Keratinocyte (primary cell): ENCODE measurements around the gene PRKAR1B. TPM values are rescaled to one million over a fixed set of nuclear protein-coding genes. Genes with fewer than 3 reads are reported as not detected.

ENCODE experiments used
- DNase-seq: peaks from one replicate; pipeline ENCODE4 v3.0.0-alpha.2; 2011; ENCODE audit warnings: low read depth, missing footprints, low spot score
- FAIRE-seq: peaks from 2 replicates; lab custom pipeline; 2011; peaks lifted over from hg19 to GRCh38; lab: Jason Lieb, UNC
- H2AFZ ChIP-seq: 2 replicates; pipeline ENCODE4 v1.6.0; 2012; ENCODE audit warnings: low read length, control low read depth, inconsistent platforms; ENCODE audit not compliant: control insufficient read depth
- H3K27ac ChIP-seq: 2 replicates; pipeline ENCODE4 v1.5.1; 2011; ENCODE audit warnings: low read length; ENCODE audit not compliant: control insufficient read depth, insufficient read depth
- H3K27me3 ChIP-seq: 3 replicates; pipeline ENCODE4 v1.6.0; 2011; ENCODE audit warnings: low read length; ENCODE audit not compliant: control insufficient read depth, insufficient read depth; ENCODE audit errors: extremely low read depth
- H3K36me3 ChIP-seq, 2 experiments: 2 replicates in 1 of 2; 3 replicates in 1 of 2; pipeline ENCODE4 v1.5.1; 2011; ENCODE audit warnings: low read length in 2 of 2, mild to moderate bottlenecking in 1 of 2; ENCODE audit not compliant: control insufficient read depth in 2 of 2, insufficient read depth in 2 of 2; ENCODE audit errors: extremely low read depth in 1 of 2
- H3K4me1 ChIP-seq: 3 replicates; pipeline ENCODE4 v1.5.1; 2011; ENCODE audit warnings: low read length; ENCODE audit not compliant: control insufficient read depth, insufficient read depth; ENCODE audit errors: extremely low read depth
- H3K4me2 ChIP-seq: 3 replicates; pipeline ENCODE4 v1.6.0; 2011; ENCODE audit warnings: low read depth, low read length; ENCODE audit not compliant: control insufficient read depth, insufficient read depth; ENCODE audit errors: extremely low read depth
- H3K4me3 ChIP-seq, 3 experiments: fragments of 200-600 bp in 1 of 3; sonication (generic) in 1 of 3; 2 replicates in 2 of 3; 3 replicates in 1 of 3; pipeline ENCODE4 v1.5.1; 2011 to 2016; ENCODE audit warnings: low read length in 3 of 3, mild to moderate bottlenecking in 3 of 3, control low read depth in 2 of 3, inconsistent platforms in 1 of 3, low read depth in 1 of 3, mixed read lengths in 1 of 3, mixed run types in 1 of 3, moderate library complexity in 1 of 3; ENCODE audit not compliant: control insufficient read depth in 2 of 3, insufficient read depth in 2 of 3; ENCODE audit errors: extremely low read depth in 1 of 3
- H3K79me2 ChIP-seq: 2 replicates; pipeline ENCODE4 v1.6.0; 2012; ENCODE audit warnings: low read length; ENCODE audit not compliant: control insufficient read depth, insufficient read depth
- H3K9ac ChIP-seq: 3 replicates; pipeline ENCODE4 v1.6.0; 2011; ENCODE audit warnings: low read length; ENCODE audit not compliant: control insufficient read depth, insufficient read depth; ENCODE audit errors: extremely low read depth
- H3K9me1 ChIP-seq: 3 replicates; pipeline ENCODE4 v1.6.0; 2011; ENCODE audit warnings: low read length; ENCODE audit not compliant: control insufficient read depth, insufficient read depth; ENCODE audit errors: extremely low read depth
- H3K9me3 ChIP-seq: 2 replicates; pipeline ENCODE4 v1.5.1; 2012; ENCODE audit warnings: low read depth, low read length; ENCODE audit not compliant: control insufficient read depth
- H4K20me1 ChIP-seq: 3 replicates; pipeline ENCODE4 v1.6.0; 2011; ENCODE audit warnings: low read length; ENCODE audit not compliant: control insufficient read depth, insufficient read depth; ENCODE audit errors: extremely low read depth
- EZH2 ChIP-seq: IDR thresholded peaks from one replicate; pipeline ENCODE4 v1.6.1; 2012; ENCODE audit warnings: inconsistent platforms, mild to moderate bottlenecking, low read length, moderate library complexity
- dilution Hi-C: fragments of 300-500 bp; cut with MboI; formaldehyde crosslinking; loops from one replicate; pipeline ENCODE4 v1.7.0; 2020; ENCODE audit warnings: low sequenced_read_pairs; ENCODE audit not compliant: extremely low pct_ligation_motif_present
- polyA plus RNA-seq, 5 experiments: library from polyadenylated mRNA; depleted of rRNA in 3 of 5; stranded (reverse) in 3 of 5; stranded (forward) in 1 of 5; unstranded in 1 of 5; fragments of >200 nt; gene quantifications; 1 replicate in 1 of 5; 2 replicates in 3 of 5; 3 replicates in 1 of 5; pipeline versions ENCODE4 v1.2.1 to v1.2.3, GENCODE V29; 2011 to 2012; ENCODE audit warnings: missing spikeins in 2 of 5, low read depth in 1 of 5, low replicate concordance in 1 of 5
- TF ChIP-seq, protein P1 (sequence below), 3 experiments: IDR thresholded peaks in 1 of 3; conservative IDR thresholded peaks in 1 of 3; optimal IDR thresholded peaks in 1 of 3; 2 replicates in 2 of 3; 3 replicates in 1 of 3; pipeline versions ENCODE3 to v1.5.1; 2011; ENCODE audit warnings: low read length in 3 of 3, mild to moderate bottlenecking in 3 of 3, moderate library complexity in 2 of 3, control low read depth in 1 of 3, inconsistent platforms in 1 of 3; ENCODE audit not compliant: insufficient read depth in 2 of 3; ENCODE audit errors: extremely low read depth in 1 of 3

The PRKAR1B gene
- polyA plus RNA-seq, 1 donor (not counting 4 experiments of a cell fraction or from before 2014, with no cell fraction given), result 10.8 TPM

GRCh38 chr7:523347-524336 is 203.4 kb downstream of the PRKAR1B start:
- H4K20me1 ChIP-seq, result no peaks in the 10 kb centered on the region
- H3K36me3 ChIP-seq, result no peaks in the 10 kb centered on the region
- FAIRE-seq, result no peak
- no peak overlapping the region for H3K9ac ChIP-seq
- H3K9me1 ChIP-seq, result no peaks in the 10 kb centered on the region
- dilution Hi-C loops, result no loop called here
- peaks cover 30% of the 10 kb centered on the region for H3K27me3 ChIP-seq
- no peak for TF ChIP-seq EZH2
- no peak for DNase-seq
- no peak overlapping the region for H3K4me2 ChIP-seq
- peaks cover 4% of the 10 kb centered on the region for H3K79me2 ChIP-seq
- no peaks in the 10 kb centered on the region for H3K9me3 ChIP-seq
- H2AFZ ChIP-seq, result no peak overlapping the region
- H3K4me3 ChIP-seq, result no peak overlapping the region
- H3K27ac ChIP-seq, result no peak overlapping the region
- H3K4me1 ChIP-seq, result peaks cover 27% of the 10 kb centered on the region

GRCh38 chr7:522951-523314 is 204.1 kb downstream of the PRKAR1B start:
- Histone ChIP-seq H3K4me3 (no peak overlapping the region), H3K9me3 (no peaks in the 10 kb centered on the region), H3K27ac (no peak overlapping the region), H3K79me2 (peaks cover 10% of the 10 kb centered on the region), H3K9me1 (no peaks in the 10 kb centered on the region), H3K9ac (no peak overlapping the region), H2AFZ (no peak overlapping the region), H4K20me1 (no peaks in the 10 kb centered on the region), H3K36me3 (no peaks in the 10 kb centered on the region), H3K4me1 (peaks cover 27% of the 10 kb centered on the region), H3K27me3 (peaks cover 30% of the 10 kb centered on the region), H3K4me2 (no peak overlapping the region)
- TF ChIP-seq EZH2, result no peak
- TF ChIP-seq, protein P1, sequence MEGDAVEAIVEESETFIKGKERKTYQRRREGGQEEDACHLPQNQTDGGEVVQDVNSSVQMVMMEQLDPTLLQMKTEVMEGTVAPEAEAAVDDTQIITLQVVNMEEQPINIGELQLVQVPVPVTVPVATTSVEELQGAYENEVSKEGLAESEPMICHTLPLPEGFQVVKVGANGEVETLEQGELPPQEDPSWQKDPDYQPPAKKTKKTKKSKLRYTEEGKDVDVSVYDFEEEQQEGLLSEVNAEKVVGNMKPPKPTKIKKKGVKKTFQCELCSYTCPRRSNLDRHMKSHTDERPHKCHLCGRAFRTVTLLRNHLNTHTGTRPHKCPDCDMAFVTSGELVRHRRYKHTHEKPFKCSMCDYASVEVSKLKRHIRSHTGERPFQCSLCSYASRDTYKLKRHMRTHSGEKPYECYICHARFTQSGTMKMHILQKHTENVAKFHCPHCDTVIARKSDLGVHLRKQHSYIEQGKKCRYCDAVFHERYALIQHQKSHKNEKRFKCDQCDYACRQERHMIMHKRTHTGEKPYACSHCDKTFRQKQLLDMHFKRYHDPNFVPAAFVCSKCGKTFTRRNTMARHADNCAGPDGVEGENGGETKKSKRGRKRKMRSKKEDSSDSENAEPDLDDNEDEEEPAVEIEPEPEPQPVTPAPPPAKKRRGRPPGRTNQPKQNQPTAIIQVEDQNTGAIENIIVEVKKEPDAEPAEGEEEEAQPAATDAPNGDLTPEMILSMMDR (optimal IDR thresholded peaks at IDR 0.05 in 1 of 3, IDR thresholded peaks at IDR 0.05 in 1 of 3, conservative IDR thresholded peaks at IDR 0.05 in 1 of 3; ENCODE audit: extremely low read depth in 1 of 3, insufficient read depth in 2 of 3, low read length in 3 of 3), result no peak
- FAIRE-seq (no peak), DNase-seq (no peak)
- dilution Hi-C loops, result no loop called here
